GM18519 (cell line): Measurements from ENCODE around the gene RNF169.
"Not testable (repeated sequence)": the region's sequence is repeated elsewhere in the genome, so short reads cannot be mapped to it uniquely, and the experiment has no call there.

Source experiments
- ATAC-seq: cut with Tn5 transposase; IDR thresholded peaks from one replicate; pipeline ENCODE4 v1.9.1; 2021; ENCODE audit warnings: mild to moderate bottlenecking, moderate library complexity; ENCODE audit not compliant: unreplicated experiment, low FRiP score

Gene RNF169

GRCh38 chr11:74766905-74767304, 18.3 kb downstream of the RNF169 start:
- no peak for ATAC-seq

- not testable (repeated sequence) for ATAC-seq
Measured at GRCh38 chr11:74768172-74768651, 19.6 kb downstream of the RNF169 start.

DNA sequence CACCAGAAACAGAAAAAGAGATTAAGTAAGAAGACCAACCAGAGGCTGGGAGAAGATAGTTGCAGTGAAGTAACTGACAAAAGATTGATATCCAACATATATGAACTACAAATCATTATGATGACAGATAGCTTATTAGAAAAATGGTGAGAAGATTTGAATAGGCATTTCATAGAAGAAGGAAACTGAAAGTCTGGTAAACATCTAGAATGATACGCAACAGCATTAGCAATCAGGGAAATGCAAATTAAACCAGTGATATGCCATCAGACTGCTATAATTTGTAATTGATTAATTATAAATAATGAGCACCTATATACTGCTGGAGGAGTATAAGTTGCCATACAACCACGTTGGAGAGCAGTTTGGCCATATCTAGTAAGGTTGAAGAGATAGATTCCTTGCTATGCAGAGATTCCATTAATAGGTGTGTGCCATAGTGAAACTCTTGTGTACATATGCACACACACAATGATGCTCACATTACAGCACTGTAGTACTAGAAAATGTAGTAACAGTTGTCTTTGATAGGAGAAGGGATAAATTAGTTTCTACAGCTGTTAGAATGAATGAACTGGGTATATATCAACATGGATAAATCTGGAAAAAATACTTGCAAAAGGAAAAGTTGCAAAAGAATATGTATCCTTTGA, 20.5 kb downstream of the RNF169 start:
- ATAC-seq: no peak

GRCh38 chr11:74770456-74770855, 21.8 kb downstream of the RNF169 start:
- no peak for ATAC-seq

DNA sequence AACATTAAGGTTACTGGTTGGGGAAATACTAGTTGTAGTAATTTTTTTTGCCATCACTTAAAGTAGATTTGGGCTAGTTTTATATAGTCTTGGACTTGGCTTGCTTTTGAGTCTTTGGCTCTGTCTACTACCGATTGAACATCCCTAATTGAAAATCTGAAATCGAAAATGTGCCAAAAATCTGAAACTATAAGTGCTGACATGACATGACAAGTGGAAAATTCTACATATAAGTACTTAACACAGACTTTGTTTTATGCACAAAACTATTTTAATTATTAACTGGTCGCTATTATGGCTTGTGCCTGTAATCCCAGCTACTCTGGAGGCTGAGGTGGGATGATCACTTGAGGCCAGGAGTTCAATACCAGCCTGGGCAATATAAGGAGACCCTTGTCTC, 22.5 kb downstream of the RNF169 start:
- no peak for ATAC-seq

DNA sequence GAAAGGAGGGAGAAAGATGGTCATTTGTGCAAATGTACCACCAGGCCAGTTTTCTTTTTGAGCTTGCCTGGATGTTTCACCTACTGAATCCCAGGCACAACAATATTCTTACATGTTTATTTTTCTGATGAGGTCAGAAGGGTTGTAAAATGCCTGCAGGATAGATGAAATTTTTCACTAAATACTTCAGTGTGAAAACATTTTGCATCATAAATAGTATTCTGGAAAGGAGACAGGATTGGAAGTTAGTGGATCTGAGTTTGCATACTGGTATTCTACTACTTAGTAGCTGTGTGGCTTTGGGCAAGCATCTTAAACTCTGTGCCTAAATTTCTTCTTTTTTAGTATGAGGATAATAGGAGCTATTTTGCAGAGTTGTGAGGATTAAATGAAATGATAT, 24.8 kb downstream of the RNF169 start:
- ATAC-seq: no peak

GRCh38 chr11:74775762-74776161, 27.1 kb downstream of the RNF169 start:
- no peak for ATAC-seq

GRCh38 chr11:74776546-74776945, 27.9 kb downstream of the RNF169 start:
- no peak for ATAC-seq

DNA sequence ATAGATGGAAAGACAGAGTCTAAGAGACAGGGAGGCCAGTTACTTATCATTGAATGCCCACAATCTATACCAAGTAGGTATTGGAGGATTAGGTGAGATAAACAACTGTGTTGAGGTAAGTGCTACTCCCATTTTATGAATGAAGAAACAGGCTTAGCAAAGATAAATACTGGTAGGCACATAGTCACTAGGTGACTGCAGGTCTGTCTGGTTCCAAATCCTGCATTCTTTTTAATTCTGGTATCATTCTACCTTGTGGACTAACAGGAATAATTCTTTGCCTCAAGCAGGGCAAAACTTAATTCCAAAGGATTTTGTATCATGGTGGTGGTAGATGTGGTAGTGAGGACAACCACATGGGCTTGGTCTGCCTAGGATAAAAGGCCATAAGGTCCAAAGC, 28.4 kb downstream of the RNF169 start:
- no peak for ATAC-seq

- ATAC-seq: no peak
Measured at GRCh38 chr11:74777877-74778276, 29.2 kb downstream of the RNF169 start.

GRCh38 chr11:74778581-74778980, 29.9 kb downstream of the RNF169 start:
- no peak for ATAC-seq

DNA sequence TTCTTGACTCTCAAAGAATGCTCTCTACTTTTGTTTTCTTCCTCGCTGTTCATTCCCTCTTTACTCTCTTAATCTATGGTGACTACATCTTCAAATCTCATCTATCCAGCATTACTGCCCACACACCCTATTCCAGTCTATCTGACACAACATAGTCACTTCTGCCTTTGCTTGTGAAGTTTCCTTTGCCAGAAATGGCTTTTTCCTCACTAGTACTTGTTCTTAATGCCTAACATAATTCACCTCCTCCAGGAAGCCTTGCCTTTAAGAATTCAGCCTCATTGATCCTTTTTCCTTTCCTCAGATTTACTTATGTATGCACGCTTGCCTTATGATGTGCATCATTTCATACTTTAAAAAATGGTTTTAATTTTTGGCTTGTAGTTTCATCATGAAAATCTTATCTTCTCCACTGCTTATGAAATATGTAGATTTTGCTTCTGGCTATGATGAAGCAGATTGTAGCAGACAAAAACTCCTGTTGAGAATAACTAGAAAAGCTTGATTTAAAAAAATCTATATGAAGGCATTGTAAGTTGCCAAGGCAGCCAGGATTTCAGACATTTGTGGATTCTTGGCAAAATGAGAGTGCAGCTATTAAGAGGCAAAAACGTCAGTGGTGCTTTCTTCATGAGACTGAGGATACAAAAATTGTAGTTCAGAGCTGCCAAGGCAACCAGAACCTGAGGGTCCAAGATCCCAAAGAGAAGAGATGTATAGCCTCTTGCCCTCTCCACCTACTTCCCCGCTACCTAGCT, 31.8 kb downstream of the RNF169 start:
- no peak for ATAC-seq

DNA sequence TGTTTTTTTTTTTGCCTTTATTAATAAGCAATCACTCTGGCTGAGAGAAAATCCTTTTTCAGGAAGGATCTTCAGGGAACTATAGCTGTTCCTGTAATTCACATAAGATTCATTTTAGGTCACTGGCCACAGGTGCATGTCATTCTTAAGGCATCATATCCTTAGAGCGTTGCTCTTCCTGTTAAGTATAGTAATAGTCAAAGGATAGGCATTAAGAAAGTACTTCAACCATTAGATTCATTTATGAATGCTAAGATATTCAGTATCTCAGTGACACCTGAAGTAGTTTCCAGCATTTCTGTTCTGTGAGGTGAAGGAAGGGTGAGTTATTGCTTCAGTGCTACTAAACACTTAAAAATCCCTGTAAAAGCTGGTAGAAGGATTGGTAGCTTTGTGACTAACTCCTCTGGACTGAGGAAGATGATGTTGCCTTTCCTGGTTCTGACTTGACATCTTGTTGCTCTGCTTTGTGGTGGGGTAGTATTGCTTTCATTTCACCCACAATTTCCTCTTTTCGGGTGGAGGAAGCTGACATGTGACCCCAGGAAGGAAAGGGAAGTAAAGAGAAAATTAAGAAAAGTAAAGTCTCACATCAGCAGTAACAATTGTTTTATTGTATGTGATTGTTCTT, 34.7 kb downstream of the RNF169 start:
- peak; percentile 68 for ATAC-seq

DNA sequence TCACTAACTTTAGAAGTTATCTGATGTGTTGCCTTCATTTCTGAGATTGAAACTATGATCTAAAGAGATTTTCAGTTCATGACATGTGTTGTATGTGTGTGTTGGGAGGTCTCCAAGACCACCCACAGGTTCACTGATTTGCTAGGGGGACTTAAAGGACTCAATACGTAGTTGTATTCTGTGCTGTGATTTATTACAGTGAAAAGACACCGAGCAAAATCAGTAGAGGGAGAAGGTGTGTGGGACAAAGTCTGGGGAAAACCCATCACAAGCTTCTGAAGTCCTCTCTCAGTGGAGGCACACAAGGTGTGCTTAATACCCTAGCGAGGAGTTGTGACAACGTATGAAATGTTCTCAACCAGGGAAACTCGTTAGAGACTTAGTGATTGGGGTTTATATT, 35.6 kb downstream of the RNF169 start:
- no peak for ATAC-seq

GRCh38 chr11:74784726-74785125, 36.1 kb downstream of the RNF169 start:
- ATAC-seq: no peak

- ATAC-seq: no peak
Measured at GRCh38 chr11:74786574-74786973, 37.9 kb downstream of the RNF169 start.

- no peak for ATAC-seq
Measured at GRCh38 chr11:74791333-74792100, 42.9 kb downstream of the RNF169 start.

GRCh38 chr11:74806267-74806666, 57.6 kb downstream of the RNF169 start:
- no peak for ATAC-seq

DNA sequence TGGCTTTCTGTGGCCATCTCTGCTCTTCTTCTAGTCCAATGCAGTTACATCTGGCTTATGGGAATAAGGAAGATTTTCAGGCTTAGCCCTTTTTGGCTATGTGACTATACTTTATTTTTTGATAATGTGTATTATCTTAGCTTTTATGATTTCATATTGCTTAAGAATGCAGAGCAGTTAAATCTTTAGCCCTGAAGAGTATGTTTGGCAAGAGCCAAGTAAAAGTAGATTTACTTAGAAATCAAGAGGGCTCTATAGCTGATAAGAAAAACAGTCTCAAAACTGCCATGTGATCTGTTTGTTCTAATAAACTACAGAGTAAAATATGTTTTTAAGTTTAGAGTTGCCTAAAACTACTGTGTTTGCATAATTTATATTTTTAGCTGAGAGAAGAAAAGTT, 61.2 kb downstream of the RNF169 start:
- ATAC-seq: no peak

DNA sequence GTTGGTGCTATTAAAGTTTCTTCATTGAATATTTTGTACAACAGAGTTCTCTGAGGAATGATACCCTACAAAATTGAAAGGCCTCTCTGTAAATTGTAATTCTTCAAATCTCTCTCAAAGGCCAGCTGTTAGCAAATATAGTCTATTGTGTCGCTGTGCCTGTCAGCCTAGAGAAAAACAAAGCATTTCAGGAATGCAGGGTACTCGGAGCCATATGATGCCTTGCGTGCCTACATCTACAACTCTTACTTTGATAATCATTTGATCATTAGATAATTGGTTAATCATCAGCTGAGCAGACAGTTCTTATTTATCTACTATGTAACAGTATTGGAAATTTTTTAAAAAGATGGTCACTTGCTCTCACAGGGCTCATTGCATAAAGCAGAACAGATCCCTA, 67.3 kb downstream of the RNF169 start:
- ATAC-seq: no peak

DNA sequence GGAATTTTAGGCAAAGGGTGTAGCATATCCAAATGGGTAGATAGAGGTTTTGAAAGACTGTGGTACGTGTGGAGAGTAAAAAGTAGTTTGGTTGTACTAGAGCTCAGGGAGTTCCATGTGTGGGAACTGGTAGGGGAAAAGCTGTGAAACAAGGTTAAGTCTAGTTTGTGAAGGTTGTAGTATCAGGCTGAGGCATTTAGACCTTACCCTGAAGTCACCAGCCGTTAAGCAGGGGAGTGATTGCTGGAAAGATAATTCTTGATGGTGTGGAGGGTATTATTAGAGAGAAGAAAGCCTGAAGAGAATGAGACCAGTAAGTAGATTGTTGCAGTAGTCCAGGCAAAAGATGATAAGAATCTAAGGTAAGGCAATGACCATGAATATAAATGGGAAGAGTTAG, 68.0 kb downstream of the RNF169 start:
- no peak for ATAC-seq
